GM19099 (cell line): ENCODE results near the gene GRM8.

Source experiments
- POLR2A ChIP-seq: IDR thresholded peaks from 3 replicates; pipeline ENCODE4 v1.6.1; 2011; ENCODE audit warnings: low read depth; ENCODE audit not compliant: insufficient read length; ENCODE audit errors: extremely low read depth

The GRM8 gene

DNA sequence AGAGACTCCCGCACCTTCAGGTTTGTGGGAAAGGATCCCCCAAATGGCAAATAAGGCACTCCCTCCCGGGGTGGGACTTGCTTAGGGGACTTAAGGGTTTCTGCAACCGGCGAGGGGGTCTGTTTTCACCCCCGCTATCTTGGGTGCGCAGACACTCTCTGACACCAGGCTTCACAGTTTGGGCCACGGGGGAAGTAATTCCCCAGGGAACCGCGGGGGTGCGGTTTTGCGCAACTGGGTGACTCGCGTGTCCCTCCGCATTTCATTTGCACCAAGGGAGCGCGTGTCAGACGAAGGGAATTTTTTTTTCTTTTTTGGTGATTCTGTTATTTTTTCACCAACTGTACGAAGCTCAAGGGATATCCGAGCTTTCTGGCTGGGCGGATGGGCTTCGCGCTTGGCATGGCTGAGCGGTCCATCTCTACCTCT, 1.7 kb downstream of the GRM8 start:
- TF ChIP-seq POLR2A: no peak

GRCh38 chr7:127250312-127251035, 2.3 kb downstream of the GRM8 start:
- TF ChIP-seq POLR2A: no peak

DNA sequence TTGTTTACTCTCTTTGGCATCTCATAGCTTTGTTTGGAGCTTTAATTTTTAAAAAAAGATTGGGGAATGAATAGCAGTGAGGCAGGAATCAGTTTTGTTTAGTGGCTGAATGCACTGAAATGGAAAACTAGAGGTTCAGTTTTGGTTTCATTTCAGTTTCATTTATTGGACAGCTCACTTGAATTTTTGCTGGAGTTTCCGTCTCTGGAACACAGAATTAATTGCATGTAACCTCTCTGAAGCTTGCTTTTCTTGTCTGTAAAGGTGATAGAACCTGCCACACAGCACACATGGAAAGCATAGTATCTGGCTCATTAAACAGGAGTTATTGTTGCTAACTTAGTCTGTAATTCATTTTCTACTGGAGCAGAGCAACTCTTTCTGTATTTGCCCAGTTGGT, 7.1 kb downstream of the GRM8 start:
- TF ChIP-seq POLR2A: no peak

- no peak for TF ChIP-seq POLR2A
Measured at GRCh38 chr7:127245002-127245401, 7.7 kb downstream of the GRM8 start.

GRCh38 chr7:127239814-127240213, 12.9 kb downstream of the GRM8 start:
- no peak for TF ChIP-seq POLR2A

DNA sequence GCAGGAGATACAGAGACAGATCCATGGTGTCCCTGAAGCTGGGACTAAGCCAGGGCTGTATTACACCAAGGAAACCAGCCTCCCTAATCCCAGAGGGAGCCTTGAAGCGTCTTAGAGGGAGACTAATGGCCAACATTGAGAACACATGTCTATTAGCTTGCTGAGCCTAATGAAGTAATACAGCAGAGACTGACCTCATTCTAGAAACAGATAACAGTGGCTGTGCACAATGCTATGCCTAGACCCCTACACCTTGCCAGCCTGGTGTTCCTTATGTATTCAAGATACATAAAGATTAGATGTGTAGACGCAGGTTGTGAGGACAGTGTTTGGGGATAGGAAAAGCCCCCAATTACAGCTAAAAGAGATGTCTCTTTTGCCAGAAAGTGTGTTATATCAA, 19.1 kb downstream of the GRM8 start:
- no peak for TF ChIP-seq POLR2A

DNA sequence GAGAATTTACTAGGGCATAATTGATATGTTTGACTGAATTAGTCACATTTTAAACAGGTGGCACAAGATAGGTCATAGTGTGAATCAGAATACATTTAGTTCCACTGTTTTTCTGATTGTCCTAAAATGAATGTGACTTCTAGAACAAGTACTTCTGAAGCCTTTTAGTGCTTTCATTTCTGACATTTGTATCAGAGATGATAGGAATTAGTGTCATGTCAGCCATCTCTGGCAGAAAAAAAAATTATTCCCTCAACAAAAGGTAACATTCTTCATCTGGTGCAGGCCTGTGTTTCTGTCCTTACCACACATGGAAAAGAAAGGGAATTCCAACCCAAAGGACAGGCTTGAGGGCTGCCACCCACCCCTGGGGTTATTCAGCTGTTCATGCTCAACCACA, 21.3 kb downstream of the GRM8 start:
- no peak for TF ChIP-seq POLR2A

DNA sequence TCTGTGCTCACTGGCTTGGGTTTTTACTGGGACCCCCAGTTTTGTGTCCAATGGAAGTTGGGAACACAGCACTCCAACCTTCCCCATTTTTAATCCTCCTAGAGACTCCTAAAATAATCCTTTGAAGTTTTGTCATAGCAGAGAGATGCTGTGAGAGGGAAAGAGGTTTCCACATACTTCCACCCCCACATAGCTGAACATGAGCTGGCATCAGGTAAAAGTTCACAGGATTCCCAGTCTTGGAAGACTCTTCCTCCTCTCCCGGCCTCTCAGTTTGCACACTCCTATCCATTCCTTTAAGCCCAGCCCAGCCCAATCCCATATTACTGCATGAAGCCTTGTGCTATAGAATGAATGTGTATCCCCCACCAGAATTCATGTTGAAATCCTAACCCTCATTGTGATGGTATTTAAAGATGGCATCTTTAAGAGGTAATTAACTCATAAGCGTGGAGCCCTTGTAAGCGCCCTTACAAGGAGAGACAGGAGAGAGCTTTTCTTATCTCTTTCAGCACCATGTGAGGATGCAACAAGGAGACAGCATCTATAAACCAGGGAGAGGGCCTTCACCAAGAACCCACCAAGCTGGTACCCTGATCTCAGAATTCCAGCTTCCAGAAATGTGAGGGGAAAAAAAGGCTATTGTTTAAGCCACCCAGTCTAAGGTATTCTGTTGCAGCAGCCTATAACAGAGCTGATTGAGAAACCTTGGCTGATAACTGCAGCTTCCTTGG, 22.4 kb downstream of the GRM8 start:
- TF ChIP-seq POLR2A: no peak

DNA sequence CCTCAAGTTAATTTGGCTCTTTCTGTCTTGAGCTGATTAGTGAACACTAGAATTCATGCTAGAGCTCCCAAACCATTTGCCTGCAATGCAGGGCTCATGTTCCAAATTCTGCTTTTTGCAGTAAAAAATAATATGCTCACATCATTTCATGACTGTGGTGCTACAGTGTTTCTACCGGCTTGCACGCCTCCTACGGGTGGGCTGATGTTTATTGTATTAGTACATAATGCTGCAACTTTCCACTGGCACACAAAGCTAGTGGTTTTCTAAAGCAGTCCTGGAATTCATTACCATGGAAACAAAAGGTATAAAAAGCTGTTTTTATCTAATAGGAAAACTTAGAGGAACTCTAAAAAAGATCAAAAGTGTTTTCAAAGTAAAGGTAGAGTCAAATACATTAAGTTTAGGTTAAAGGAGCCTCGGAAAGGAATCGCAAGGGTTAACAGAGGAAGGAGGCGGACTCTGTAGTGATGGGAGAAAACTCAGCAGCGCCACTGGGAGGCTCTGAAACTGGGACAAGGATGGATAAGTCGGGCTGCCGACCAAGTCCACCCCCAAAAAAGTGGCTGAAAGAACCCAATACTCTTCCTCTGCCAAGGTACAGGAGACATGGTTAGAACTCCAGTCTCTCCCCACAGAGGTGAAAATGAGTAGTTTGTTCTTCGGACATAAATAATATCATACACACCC, 25.9 kb downstream of the GRM8 start:
- TF ChIP-seq POLR2A: no peak

- TF ChIP-seq POLR2A: no peak
Measured at GRCh38 chr7:127221731-127222130, 31.0 kb downstream of the GRM8 start.

DNA sequence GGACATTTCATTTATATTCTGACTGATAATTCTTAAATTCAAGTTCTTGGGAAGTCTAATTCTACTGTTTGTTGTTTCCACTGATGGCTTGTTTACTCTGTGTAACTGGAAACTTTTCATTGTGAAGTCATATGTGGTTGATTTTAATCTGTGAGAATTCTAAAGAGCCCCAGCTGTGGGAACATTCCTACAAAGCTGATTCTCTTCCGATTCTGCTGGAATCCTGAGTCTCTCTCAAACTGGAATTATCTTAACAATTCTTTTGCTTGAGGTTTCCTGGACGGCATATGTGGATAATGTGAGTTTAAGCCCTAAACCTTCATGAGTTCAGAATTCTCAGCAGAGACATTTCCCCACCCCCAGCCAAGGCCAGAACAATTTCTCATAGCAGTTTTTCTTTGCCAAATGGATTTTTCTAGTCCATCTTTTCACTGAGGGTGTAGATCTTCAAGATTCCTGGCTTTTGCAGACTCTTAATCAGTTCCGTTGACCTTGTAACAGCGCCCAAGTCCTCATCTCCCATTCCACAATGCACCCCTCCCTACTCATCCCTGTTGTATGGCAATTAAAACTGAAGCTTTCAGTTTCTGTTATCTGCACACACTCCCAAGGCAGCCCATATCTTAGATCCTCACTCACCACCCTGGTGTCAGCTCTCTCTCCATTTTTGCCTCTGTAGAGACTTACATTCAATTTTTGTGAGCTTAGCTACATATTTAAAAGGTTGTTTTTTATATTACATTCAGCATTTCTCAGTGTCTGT, 37.6 kb downstream of the GRM8 start:
- TF ChIP-seq POLR2A: no peak

GRCh38 chr7:127209886-127210285, 42.9 kb downstream of the GRM8 start:
- TF ChIP-seq POLR2A: no peak

GRCh38 chr7:127208860-127209259, 43.9 kb downstream of the GRM8 start:
- no peak for TF ChIP-seq POLR2A

DNA sequence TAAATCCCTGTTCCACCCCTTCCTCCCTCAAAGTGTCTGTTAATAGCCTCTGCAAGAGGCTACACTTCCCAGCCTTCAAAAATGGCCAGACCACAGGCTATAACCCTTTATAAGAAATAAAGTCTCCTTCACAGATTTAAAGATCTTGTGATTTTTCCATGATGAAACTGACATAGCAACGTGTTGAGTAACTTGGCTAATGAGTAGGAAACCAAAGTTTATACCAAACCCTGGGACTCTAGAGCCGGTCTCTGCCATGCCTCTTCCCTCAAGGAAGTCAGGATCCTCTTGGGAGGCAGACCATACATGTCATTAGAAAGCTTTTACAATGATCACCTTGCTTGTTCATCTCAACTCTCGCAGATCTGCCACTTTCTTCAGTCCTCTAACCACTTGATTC, 44.4 kb downstream of the GRM8 start:
- TF ChIP-seq POLR2A: no peak

- no peak for TF ChIP-seq POLR2A
Measured at GRCh38 chr7:127207806-127208205, 44.9 kb downstream of the GRM8 start.
